ENCODE results near the gene SAFB2. TPM values are rescaled to one million over a fixed set of nuclear protein-coding genes. Genes with fewer than 3 reads are reported as not detected.

SAFB2 gene
- total and polyA plus RNA-seq, 8 donors, result 38.5 to 237 (median 83.7) TPM

GRCh38 chr19:5578097-5578846 lies 44.3 kb downstream of the SAFB2 start:
- H3K36me3 ChIP-seq, result peaks cover 0 to 20% (median 15%) of the 10 kb centered on the region in 4 donors
- H3K4me1 ChIP-seq, result peaks cover 4 to 25% (median 20%) of the 10 kb centered on the region in 4 donors
- H3K4me3 ChIP-seq, result peak overlapping the region in 3 of 4 donors; percentile 15 to 32 (median 18)
- no peaks in the 10 kb centered on the region for H3K9me3 ChIP-seq
- DNase-seq, result peak; percentile 74 to 92
- no peaks in the 10 kb centered on the region for H3K27me3 ChIP-seq
- 16 to 40% (median 20%) methylated on average over 11 to 28 of the region's 28 CpGs for WGBS, 5 donors
- TF ChIP-seq EP300 (IDR thresholded peaks at IDR 0.05) (no peak), CTCF (IDR thresholded peaks at IDR 0.05) (peak in 6 of 7 experiments; percentile 16 to 99 (median 91))
- H3K27ac ChIP-seq, result peak overlapping the region in 1 of 5 donors; percentile 32
- intact Hi-C loops (cut with DNase I; ENCODE audit: low total_unique reads), result no loop called here

GRCh38 chr19:5575590-5575989 lies 47.0 kb downstream of the SAFB2 start:
- Histone ChIP-seq H3K4me3 (no peak overlapping the region), H3K4me1 (peaks cover 4 to 18% (median 10%) of the 10 kb centered on the region in 4 donors), H3K27ac (no peak overlapping the region), H3K9me3 (no peaks in the 10 kb centered on the region), H3K27me3 (no peaks in the 10 kb centered on the region), H3K36me3 (no peaks in the 10 kb centered on the region)
- intact Hi-C loops (cut with DNase I; ENCODE audit: low total_unique reads), result no loop called here
- no peak for DNase-seq
- TF ChIP-seq POLR2A (IDR thresholded peaks at IDR 0.05), result no peak
- TF ChIP-seq CTCF (IDR thresholded peaks at IDR 0.05), result no peak
- TF ChIP-seq POLR2AphosphoS5 (IDR thresholded peaks at IDR 0.05), result no peak
- TF ChIP-seq EP300 (IDR thresholded peaks at IDR 0.05), result no peak
- 80 to 86% (median 83%) methylated on average over 6 of the region's 6 CpGs for WGBS, 5 donors

- Histone ChIP-seq H3K27me3 (peaks cover 0 to 24% (median 7%) of the 10 kb centered on the region in 3 donors), H3K36me3 (no peaks in the 10 kb centered on the region), H3K4me3 (no peak overlapping the region), H3K27ac (no peak overlapping the region), H3K4me1 (peaks cover 0 to 8% (median 3%) of the 10 kb centered on the region in 4 donors), H3K9me3 (no peaks in the 10 kb centered on the region)
- 59 to 76% (median 66%) methylated on average over 11 to 14 of the region's 14 CpGs for WGBS, 5 donors
- TF ChIP-seq POLR2A (IDR thresholded peaks at IDR 0.05) (no peak), CTCF (IDR thresholded peaks at IDR 0.05) (no peak), POLR2AphosphoS5 (IDR thresholded peaks at IDR 0.05) (no peak), EP300 (IDR thresholded peaks at IDR 0.05) (no peak)
- DNase-seq, result no peak
- intact Hi-C loops (cut with DNase I; ENCODE audit: low total_unique reads), result no loop called here
These were observed 49.9 kb downstream of the SAFB2 start for GRCh38 chr19:5572556-5573286.

GRCh38 chr19:5571777-5572176 lies 50.8 kb downstream of the SAFB2 start:
- no peak overlapping the region for H3K4me3 ChIP-seq
- TF ChIP-seq CTCF (IDR thresholded peaks at IDR 0.05), result no peak
- no peak for TF ChIP-seq POLR2A (IDR thresholded peaks at IDR 0.05)
- no peak for TF ChIP-seq POLR2AphosphoS5 (IDR thresholded peaks at IDR 0.05)
- no peak for TF ChIP-seq EP300 (IDR thresholded peaks at IDR 0.05)
- H3K9me3 ChIP-seq, result no peaks in the 10 kb centered on the region
- H3K27me3 ChIP-seq, result peaks cover 0 to 34% (median 16%) of the 10 kb centered on the region in 3 donors
- no peaks in the 10 kb centered on the region for H3K36me3 ChIP-seq
- 91 to 99% (median 97%) methylated on average over 3 of the region's 3 CpGs for WGBS, 5 donors
- no peak for DNase-seq
- H3K27ac ChIP-seq, result no peak overlapping the region
- intact Hi-C loops (cut with DNase I; ENCODE audit: low total_unique reads), result no loop called here
- peaks cover 0 to 8% (median 5%) of the 10 kb centered on the region in 4 donors for H3K4me1 ChIP-seq

Measured in stomach (tissue), 9 donors.